ENCODE measurements around the gene AKAP13. TPM values are rescaled to one million over a fixed set of nuclear protein-coding genes. Genes with fewer than 3 reads are reported as not detected.

Gene AKAP13
- polyA plus RNA-seq, 1 experiment, result 15.5 TPM

- H3K27me3 ChIP-seq (ENCODE audit: control insufficient read depth, insufficient read depth, low read length), result no peaks in the 10 kb centered on the region
- no peak overlapping the region for H3K4me3 ChIP-seq (ENCODE audit: low read depth, low read length)
- no peak for DNase-seq (ENCODE audit: low read depth, low spot score)
- no peak overlapping the region for H3K27ac ChIP-seq (ENCODE audit: low read depth, low read length)
- TF ChIP-seq, protein P1, sequence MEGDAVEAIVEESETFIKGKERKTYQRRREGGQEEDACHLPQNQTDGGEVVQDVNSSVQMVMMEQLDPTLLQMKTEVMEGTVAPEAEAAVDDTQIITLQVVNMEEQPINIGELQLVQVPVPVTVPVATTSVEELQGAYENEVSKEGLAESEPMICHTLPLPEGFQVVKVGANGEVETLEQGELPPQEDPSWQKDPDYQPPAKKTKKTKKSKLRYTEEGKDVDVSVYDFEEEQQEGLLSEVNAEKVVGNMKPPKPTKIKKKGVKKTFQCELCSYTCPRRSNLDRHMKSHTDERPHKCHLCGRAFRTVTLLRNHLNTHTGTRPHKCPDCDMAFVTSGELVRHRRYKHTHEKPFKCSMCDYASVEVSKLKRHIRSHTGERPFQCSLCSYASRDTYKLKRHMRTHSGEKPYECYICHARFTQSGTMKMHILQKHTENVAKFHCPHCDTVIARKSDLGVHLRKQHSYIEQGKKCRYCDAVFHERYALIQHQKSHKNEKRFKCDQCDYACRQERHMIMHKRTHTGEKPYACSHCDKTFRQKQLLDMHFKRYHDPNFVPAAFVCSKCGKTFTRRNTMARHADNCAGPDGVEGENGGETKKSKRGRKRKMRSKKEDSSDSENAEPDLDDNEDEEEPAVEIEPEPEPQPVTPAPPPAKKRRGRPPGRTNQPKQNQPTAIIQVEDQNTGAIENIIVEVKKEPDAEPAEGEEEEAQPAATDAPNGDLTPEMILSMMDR (IDR thresholded peaks at IDR 0.05; ENCODE audit: low read depth, low read length), result no peak
- ChIA-PET CTCF (no interaction called here), POLR2A (no interaction called here)
- H3K9me3 ChIP-seq (ENCODE audit: control insufficient read depth, insufficient read depth, low read length), result no peaks in the 10 kb centered on the region
Measured at GRCh38 chr15:85673326-85673725, 292.9 kb downstream of the AKAP13 start.

DNA sequence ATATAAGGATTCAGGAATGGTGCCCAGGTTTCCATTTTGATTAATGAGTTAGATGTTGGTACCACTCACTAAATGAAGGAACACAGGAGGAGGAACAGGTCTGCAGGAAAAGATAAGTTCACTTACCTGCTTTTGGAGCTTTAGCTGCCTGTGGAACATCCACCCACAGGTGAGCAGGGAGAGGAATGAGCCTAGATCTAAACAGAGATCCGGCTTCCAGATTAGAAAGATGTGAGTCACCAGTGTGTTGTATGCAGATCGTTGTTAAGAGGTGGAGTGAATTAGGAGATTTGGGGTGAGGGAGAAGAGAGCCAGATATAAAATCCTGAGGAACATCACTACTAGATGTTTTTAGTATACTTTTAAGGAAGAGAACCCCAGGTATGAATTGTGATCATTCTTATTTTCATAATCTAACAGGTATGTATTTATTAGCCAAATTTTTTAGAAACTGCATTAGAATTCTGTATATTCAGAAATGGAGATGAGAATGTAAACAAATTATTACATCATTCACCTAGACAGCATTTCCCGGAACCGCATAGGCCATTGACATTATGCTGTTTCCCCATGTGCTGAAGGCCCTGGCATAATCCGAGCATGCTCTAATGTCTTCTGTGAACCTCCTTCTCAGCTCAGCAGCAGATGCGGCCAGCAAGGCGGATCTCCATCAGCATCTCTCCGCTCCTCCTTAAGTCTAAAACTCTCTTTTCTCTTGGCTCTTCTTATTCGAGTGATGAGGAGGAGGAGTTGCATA lies 296.1 kb downstream of the AKAP13 start:
- Histone ChIP-seq H3K4me3 (ENCODE audit: low read depth, low read length) (no peak overlapping the region), H3K9me3 (ENCODE audit: control insufficient read depth, insufficient read depth, low read length) (no peaks in the 10 kb centered on the region), H3K27me3 (ENCODE audit: control insufficient read depth, insufficient read depth, low read length) (no peaks in the 10 kb centered on the region), H3K27ac (ENCODE audit: low read depth, low read length) (no peak overlapping the region)
- ChIA-PET CTCF (interaction anchor here (1.3 kb wide), 1 partner anchor 14 kb away, joined by 3 read pairs; no protein-coding TSS in a partner anchor), POLR2A (no interaction called here)
- TF ChIP-seq, protein P1 (IDR thresholded peaks at IDR 0.05; ENCODE audit: low read depth, low read length), result no peak
- no peak for DNase-seq (ENCODE audit: low read depth, low spot score)

GRCh38 chr15:85679231-85679630 lies 298.8 kb downstream of the AKAP13 start:
- no peak overlapping the region for H3K4me3 ChIP-seq (ENCODE audit: low read depth, low read length)
- DNase-seq (ENCODE audit: low read depth, low spot score), result no peak
- no peak overlapping the region for H3K27ac ChIP-seq (ENCODE audit: low read depth, low read length)
- POLR2A ChIA-PET, result no interaction called here
- TF ChIP-seq, protein P1 (IDR thresholded peaks at IDR 0.05; ENCODE audit: low read depth, low read length), result no peak
- H3K9me3 ChIP-seq (ENCODE audit: control insufficient read depth, insufficient read depth, low read length), result no peaks in the 10 kb centered on the region
- H3K27me3 ChIP-seq (ENCODE audit: control insufficient read depth, insufficient read depth, low read length), result no peaks in the 10 kb centered on the region
- CTCF ChIA-PET, result no interaction called here

DNA sequence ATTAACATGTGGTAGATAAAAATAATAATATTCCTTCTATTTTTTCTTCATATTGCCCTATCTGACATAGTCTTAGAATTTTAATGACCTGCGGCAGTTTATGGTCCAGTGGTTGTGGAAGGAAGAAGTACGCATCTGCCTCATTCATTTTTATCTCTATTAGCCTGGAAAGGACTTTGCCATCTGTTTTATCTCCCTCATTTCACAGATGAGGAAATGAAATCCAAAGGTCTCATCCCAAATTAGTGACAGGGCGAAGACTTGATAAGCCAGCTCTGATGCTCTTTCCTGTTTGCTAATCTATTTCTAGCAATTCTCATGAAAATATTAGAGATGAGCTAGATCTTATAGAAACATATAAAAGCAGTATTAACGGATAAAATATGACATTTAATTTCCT lies 301.0 kb downstream of the AKAP13 start:
- Histone ChIP-seq H3K4me3 (ENCODE audit: low read depth, low read length) (no peak overlapping the region), H3K9me3 (ENCODE audit: control insufficient read depth, insufficient read depth, low read length) (no peaks in the 10 kb centered on the region), H3K27ac (ENCODE audit: low read depth, low read length) (no peak overlapping the region), H3K27me3 (ENCODE audit: control insufficient read depth, insufficient read depth, low read length) (no peaks in the 10 kb centered on the region)
- ChIA-PET CTCF (interaction anchor here (1.2 kb wide), 1 partner anchor 391 kb away, joined by 3 read pairs; no protein-coding TSS in a partner anchor), POLR2A (no interaction called here)
- TF ChIP-seq, protein P1 (IDR thresholded peaks at IDR 0.05; ENCODE audit: low read depth, low read length), result no peak
- no peak for DNase-seq (ENCODE audit: low read depth, low spot score)

GRCh38 chr15:85684174-85684710 lies 303.8 kb downstream of the AKAP13 start:
- ChIA-PET POLR2A (no interaction called here), CTCF (interaction anchor here (0.6 kb wide), 2 partner anchors 51 to 61 kb away, joined by 3 to 5 read pairs; no protein-coding TSS in a partner anchor)
- Histone ChIP-seq H3K4me3 (ENCODE audit: low read depth, low read length) (no peak overlapping the region), H3K27me3 (ENCODE audit: control insufficient read depth, insufficient read depth, low read length) (no peaks in the 10 kb centered on the region), H3K27ac (ENCODE audit: low read depth, low read length) (no peak overlapping the region), H3K9me3 (ENCODE audit: control insufficient read depth, insufficient read depth, low read length) (no peaks in the 10 kb centered on the region)
- DNase-seq (ENCODE audit: low read depth, low spot score), result no peak
- TF ChIP-seq, protein P1 (IDR thresholded peaks at IDR 0.05; ENCODE audit: low read depth, low read length), result no peak

All from AG04450 (cell line).